SK-N-MC (cell line): ENCODE results near the gene ATRN.
"Not testable (repeated sequence)": the region's sequence is repeated elsewhere in the genome, so short reads cannot be mapped to it uniquely, and the experiment has no call there.

Experiments
- EZH2 ChIP-seq: fragments of 200-600 bp; sonication (generic); IDR thresholded peaks from one replicate; pipeline ENCODE4 v1.6.1; 2017; ENCODE audit warnings: antibody characterized with exemption
- FOXP2 ChIP-seq: optimal IDR thresholded peaks from 2 replicates; pipeline ENCODE3; 2011; ENCODE audit warnings: mild to moderate bottlenecking, moderate library complexity; ENCODE audit not compliant: insufficient read depth; ENCODE audit errors: extremely low read length, control extremely low read depth
- POLR2AphosphoS5 ChIP-seq: IDR thresholded peaks from 2 replicates; pipeline ENCODE4 v1.6.1; 2012; ENCODE audit warnings: mild to moderate bottlenecking, low read depth, low read length, borderline replicate concordance

GRCh38 chr20:3524696-3525095, 53.9 kb downstream of the ATRN start:
- not testable (repeated sequence) for TF ChIP-seq EZH2, FOXP2, POLR2AphosphoS5
